Fibroblast of the aortic adventitia (primary cell): Measurements from ENCODE around the gene SH3GLB2. TPM values are rescaled to one million over a fixed set of nuclear protein-coding genes. Genes with fewer than 3 reads are reported as not detected.

Experiments used
- DNase-seq: peaks from one replicate; pipeline ENCODE4 v3.0.0-alpha.2; 2010; ENCODE audit warnings: low read depth
- H3K4me3 ChIP-seq: 2 replicates; pipeline ENCODE4 v1.5.1; 2011; ENCODE audit warnings: low read depth, mild to moderate bottlenecking, control low read depth, low read length, moderate library complexity
- total RNA-seq: library from RNA; depleted of rRNA; stranded (reverse); fragments of >200 nt; gene quantifications from 2 replicates; pipeline ENCODE4 v1.2.3, GENCODE V29; 2012; ENCODE audit warnings: low replicate concordance
- TF ChIP-seq, protein P1 (sequence below): IDR thresholded peaks from 2 replicates; pipeline ENCODE4 v1.5.1; 2011; ENCODE audit warnings: mild to moderate bottlenecking, low read length, control low read depth, inconsistent platforms; ENCODE audit not compliant: insufficient read depth

SH3GLB2 gene
- total RNA-seq, 1 donor, result 41.0 TPM

DNA sequence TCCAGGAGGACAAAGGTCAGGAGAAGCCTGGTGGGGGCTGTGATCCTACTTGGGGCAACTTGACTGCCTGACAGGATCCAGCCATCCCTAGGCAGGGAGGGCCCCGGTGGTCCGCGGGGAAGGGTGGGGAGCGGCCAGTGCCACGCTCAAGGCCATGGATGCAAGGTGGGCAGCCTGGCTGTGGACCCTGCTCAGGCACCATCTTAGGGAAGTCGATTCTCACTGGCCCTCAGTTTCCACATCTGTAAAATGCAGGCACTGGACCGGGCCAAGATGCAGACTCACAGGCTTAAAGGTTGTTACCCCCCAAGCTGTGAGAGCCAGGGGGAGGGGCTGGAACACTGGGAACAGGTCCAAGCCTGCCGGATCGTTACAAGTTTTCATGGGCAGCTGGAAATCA is 44.0 kb upstream of the SH3GLB2 start:
- TF ChIP-seq, protein P1, sequence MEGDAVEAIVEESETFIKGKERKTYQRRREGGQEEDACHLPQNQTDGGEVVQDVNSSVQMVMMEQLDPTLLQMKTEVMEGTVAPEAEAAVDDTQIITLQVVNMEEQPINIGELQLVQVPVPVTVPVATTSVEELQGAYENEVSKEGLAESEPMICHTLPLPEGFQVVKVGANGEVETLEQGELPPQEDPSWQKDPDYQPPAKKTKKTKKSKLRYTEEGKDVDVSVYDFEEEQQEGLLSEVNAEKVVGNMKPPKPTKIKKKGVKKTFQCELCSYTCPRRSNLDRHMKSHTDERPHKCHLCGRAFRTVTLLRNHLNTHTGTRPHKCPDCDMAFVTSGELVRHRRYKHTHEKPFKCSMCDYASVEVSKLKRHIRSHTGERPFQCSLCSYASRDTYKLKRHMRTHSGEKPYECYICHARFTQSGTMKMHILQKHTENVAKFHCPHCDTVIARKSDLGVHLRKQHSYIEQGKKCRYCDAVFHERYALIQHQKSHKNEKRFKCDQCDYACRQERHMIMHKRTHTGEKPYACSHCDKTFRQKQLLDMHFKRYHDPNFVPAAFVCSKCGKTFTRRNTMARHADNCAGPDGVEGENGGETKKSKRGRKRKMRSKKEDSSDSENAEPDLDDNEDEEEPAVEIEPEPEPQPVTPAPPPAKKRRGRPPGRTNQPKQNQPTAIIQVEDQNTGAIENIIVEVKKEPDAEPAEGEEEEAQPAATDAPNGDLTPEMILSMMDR, result no peak
- DNase-seq, result no peak
- no peak overlapping the region for H3K4me3 ChIP-seq

DNA sequence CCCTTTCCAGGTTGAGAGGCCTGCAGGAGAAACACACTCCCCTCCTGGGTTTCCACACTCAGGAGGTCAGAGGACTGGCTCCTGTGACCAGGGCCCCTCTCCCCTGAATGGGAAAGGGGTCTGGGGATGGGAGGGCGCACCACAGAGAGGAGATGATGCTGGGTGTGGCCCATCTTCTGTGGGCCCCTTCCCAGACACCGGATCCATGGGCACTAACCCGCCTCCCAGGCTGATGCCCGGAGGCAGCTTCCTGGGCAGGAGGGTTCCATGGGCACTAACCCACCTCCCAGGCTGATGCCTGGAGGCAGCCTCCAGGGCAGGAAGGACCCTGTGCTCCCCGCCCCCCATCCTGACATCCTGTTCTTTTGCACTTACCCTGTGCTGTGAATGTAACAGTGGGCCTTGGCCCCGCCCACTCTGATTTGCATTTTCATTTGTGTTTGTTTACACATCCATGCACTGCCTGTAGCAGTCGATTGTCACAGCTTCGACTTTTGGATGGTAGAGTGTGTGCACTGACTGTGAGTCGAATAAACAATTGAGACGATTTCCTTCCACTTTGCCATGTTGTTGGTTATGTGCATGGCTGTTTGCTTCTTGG is 43.5 kb upstream of the SH3GLB2 start:
- H3K4me3 ChIP-seq, result no peak overlapping the region
- TF ChIP-seq, protein P1, result no peak
- DNase-seq, result no peak

DNA sequence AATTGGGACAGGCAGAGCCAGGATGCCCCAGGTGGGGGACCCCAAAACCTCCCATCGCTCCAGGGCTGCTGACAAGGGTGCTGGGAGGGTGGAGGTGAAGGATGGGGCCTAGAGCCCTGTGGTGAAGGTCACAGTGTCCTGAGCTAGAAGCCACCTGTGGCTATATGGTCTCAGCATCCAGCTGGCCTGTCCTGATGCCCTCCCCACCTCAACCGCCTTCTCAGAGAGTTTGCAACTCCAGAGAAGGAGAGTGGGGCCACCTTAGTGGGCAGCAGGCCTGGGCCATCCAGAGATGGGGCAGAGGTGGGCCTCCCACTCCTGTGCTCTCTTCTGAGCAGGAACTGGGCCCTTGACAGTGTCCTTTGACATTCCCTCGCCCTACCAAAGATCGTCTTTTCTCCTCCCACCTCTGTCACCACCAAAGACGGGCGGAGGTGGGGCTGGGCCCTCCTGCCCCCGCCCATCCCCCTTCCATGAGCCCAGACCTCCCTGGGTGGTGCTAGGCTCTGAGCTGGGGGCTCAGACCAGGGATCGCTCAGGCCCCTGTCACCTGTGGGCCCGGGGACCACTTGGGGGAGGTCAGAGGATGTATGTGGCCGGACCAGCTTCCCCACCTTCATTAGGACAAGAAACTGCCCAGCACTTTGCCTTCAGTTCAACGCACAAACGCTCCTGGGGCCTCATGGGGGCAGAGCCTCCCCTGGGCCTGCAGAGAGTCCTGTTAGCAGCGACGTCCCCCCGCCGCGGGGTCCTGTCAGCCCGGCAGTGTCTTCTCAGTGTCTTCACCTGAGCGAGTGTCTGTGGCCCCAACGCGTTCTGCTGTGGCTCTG is 42.8 kb upstream of the SH3GLB2 start:
- no peak overlapping the region for H3K4me3 ChIP-seq
- TF ChIP-seq, protein P1, result no peak
- no peak for DNase-seq

DNA sequence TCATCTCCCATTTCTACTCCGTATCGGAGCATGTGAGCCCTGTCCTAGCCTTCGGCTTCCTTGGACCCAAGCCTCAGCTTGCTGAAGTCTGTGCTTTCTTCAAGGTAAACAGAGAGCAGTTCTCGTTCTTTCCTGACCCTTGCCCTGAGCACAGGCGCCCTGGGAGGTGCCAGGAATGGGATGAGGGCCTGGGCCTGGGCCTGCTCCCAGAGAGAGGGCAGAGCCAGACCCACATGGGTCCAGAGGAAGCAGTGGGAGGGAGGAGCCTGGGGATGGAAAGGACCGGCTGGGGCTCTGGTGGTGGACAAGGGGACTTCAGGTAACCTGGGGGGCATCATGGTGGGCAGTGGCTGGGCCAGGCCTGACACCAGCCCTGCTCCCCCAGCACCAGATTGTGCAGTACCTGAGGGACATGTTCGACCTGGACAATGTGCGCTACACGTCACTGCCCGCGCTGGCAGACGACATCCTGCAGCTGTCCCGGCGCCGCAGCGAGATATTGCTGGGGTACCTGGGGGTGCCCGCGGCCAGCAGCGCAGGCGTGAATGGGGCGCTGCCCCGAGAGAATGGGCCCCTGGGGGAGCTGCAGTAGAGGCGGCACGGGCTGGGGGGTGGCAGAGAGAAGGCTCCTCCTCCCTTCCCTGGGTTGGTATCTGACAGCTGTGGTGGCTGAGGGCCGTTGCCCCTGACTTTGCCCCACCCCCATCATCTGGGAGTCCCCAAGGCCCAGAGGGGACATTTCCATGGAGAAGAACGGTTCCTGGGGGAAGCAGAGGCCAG is 41.9 kb upstream of the SH3GLB2 start:
- no peak overlapping the region for H3K4me3 ChIP-seq
- TF ChIP-seq, protein P1, result no peak
- DNase-seq, result no peak

DNA sequence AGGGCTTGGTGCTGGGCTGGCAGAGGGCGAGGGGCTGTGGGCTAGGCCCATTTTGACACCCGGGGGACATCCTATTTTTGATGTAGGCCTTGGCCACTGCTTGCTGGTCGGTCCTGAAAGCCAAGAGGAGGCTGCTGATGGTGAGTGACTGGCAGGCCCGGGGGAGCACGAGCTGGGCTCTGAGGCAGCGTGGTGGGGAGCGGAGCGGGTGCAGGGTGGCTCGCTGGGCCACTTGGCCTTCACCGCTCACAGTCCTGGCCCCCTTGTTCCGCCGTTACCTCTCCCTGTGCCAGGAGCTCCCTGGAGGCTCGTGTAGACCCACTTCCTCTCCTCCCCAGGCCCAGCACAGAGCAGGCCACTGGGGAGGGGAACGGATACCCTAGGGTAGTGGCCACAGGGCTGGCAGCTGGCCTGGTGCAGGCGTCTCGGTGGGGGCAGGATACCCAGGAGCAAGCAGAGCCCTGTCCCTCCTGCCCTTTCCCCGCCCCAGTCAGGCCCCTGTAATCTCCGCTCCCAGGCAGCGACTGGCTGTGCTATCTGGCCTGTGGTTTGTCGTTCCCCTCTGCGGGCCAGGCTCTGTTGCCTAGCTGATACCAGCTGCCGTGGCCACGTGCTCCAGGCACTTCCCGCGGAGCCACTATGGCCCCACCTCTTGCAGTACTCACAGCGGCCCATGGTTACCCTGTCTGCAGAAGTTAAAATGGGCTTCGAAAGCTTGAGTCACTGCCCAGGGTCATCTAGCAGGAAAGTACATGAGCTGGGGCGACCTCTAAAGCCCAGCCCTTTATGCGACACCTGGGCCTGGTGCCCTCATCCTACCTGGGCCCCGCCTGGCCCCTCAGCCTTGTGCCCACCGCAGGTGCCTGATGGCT is 41.1 kb upstream of the SH3GLB2 start:
- no peak for DNase-seq
- TF ChIP-seq, protein P1, result no peak
- no peak overlapping the region for H3K4me3 ChIP-seq

DNA sequence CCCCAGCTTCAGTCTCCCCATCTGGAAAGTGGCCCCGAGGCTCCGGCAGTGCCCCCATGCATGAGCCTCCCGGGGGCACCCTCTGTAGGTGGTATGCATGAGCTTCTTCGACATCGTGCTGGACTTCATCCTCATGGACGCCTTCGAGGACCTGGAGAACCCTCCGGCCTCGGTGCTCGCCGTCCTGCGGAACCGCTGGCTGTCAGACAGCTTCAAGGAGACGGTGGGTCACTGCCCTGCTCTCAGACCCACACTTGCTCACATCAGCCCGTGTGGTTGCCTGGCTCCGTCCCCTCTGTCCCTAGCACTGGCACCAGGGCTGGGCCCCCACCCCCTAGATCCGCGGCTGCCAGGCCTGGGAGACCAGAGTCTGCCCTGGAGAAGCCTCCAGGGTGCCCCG is 40.0 kb upstream of the SH3GLB2 start:
- no peak for DNase-seq
- TF ChIP-seq, protein P1, result no peak

More for the DNA sequence above, 40.0 kb upstream of the SH3GLB2 start:
- H3K4me3 ChIP-seq, result no peak overlapping the region
